ENCODE measurements around the gene AP3M1.

DNA sequence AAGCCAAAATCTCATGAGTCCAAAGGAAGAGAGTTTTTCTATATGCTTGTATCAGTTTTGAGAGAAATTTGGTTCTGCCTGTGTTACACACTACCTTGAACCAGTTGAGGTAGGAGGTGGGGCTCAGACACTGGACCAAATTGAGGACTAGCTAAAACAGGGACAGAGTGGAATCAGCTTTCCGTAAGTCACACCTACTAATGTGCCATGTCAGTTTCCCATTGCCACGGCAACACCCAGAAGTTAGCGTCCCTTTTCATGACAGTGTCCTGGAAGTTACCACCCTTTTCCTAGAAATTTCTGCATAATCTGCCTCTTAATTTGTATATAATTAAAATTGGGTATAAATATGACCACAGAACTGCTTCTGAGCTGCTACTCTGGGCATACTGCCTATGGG is 9.4 kb upstream of the AP3M1 start:
- TF ChIP-seq, protein P1, sequence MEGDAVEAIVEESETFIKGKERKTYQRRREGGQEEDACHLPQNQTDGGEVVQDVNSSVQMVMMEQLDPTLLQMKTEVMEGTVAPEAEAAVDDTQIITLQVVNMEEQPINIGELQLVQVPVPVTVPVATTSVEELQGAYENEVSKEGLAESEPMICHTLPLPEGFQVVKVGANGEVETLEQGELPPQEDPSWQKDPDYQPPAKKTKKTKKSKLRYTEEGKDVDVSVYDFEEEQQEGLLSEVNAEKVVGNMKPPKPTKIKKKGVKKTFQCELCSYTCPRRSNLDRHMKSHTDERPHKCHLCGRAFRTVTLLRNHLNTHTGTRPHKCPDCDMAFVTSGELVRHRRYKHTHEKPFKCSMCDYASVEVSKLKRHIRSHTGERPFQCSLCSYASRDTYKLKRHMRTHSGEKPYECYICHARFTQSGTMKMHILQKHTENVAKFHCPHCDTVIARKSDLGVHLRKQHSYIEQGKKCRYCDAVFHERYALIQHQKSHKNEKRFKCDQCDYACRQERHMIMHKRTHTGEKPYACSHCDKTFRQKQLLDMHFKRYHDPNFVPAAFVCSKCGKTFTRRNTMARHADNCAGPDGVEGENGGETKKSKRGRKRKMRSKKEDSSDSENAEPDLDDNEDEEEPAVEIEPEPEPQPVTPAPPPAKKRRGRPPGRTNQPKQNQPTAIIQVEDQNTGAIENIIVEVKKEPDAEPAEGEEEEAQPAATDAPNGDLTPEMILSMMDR (IDR thresholded peaks at IDR 0.05), result no peak
- no peak for TF ChIP-seq POLR2A (IDR thresholded peaks at IDR 0.05)

All from thyroid gland (tissue), 4 donors.